Measurements from ENCODE around the gene DPP6. TPM values are rescaled to one million over a fixed set of nuclear protein-coding genes. Genes with fewer than 3 reads are reported as not detected.

Gene DPP6
- total RNA-seq, 2 donors from 2014 or later: 0.05 to 38.7 TPM

GRCh38 chr7:154575497-154575896 is 523.3 kb downstream of the DPP6 start:
- no peaks in the 10 kb centered on the region for H3K9me3 ChIP-seq
- DNase-seq (ENCODE audit: low spot score): no peak
- TF ChIP-seq POLR2AphosphoS5 (IDR thresholded peaks at IDR 0.05) (no peak), CTCF (IDR thresholded peaks at IDR 0.05) (no peak), POLR2A (IDR thresholded peaks at IDR 0.05) (no peak)
- H3K27ac ChIP-seq: no peak overlapping the region
- WGBS: 77% methylated on average over 3 of the region's 3 CpGs
- intact Hi-C loops (cut with DNase I): no loop called here
- no peaks in the 10 kb centered on the region for H3K36me3 ChIP-seq
- no peaks in the 10 kb centered on the region for H3K4me1 ChIP-seq (replicated peaks)
- H3K27me3 ChIP-seq (replicated peaks; ENCODE audit: insufficient read depth): no peaks in the 10 kb centered on the region
- no peak overlapping the region for H3K4me3 ChIP-seq

GRCh38 chr7:154576604-154577003 is 524.4 kb downstream of the DPP6 start:
- intact Hi-C loops (cut with DNase I): no loop called here
- H3K4me3 ChIP-seq: no peak overlapping the region
- TF ChIP-seq POLR2AphosphoS5 (IDR thresholded peaks at IDR 0.05) (no peak), CTCF (IDR thresholded peaks at IDR 0.05) (no peak), POLR2A (IDR thresholded peaks at IDR 0.05) (no peak)
- no peaks in the 10 kb centered on the region for H3K4me1 ChIP-seq (replicated peaks)
- WGBS: 87% methylated on average over 7 of the region's 7 CpGs
- no peak for DNase-seq (ENCODE audit: low spot score)
- H3K27me3 ChIP-seq (replicated peaks; ENCODE audit: insufficient read depth): no peaks in the 10 kb centered on the region
- H3K27ac ChIP-seq: no peak overlapping the region
- no peaks in the 10 kb centered on the region for H3K36me3 ChIP-seq
- no peaks in the 10 kb centered on the region for H3K9me3 ChIP-seq

GRCh38 chr7:154577141-154577873 is 525.1 kb downstream of the DPP6 start:
- WGBS: 66% methylated on average over 10 of the region's 10 CpGs
- Histone ChIP-seq H3K4me1 (replicated peaks) (no peaks in the 10 kb centered on the region), H3K9me3 (no peaks in the 10 kb centered on the region), H3K36me3 (no peaks in the 10 kb centered on the region), H3K27ac (no peak overlapping the region), H3K4me3 (no peak overlapping the region), H3K27me3 (replicated peaks; ENCODE audit: insufficient read depth) (no peaks in the 10 kb centered on the region)
- no peak for DNase-seq (ENCODE audit: low spot score)
- intact Hi-C loops (cut with DNase I): no loop called here
- TF ChIP-seq POLR2AphosphoS5 (IDR thresholded peaks at IDR 0.05) (no peak), POLR2A (IDR thresholded peaks at IDR 0.05) (no peak), CTCF (IDR thresholded peaks at IDR 0.05) (no peak)

GRCh38 chr7:154578336-154578735 is 526.1 kb downstream of the DPP6 start:
- H3K9me3 ChIP-seq: no peaks in the 10 kb centered on the region
- H3K4me3 ChIP-seq: no peak overlapping the region
- TF ChIP-seq POLR2AphosphoS5 (IDR thresholded peaks at IDR 0.05) (no peak), POLR2A (IDR thresholded peaks at IDR 0.05) (no peak), CTCF (IDR thresholded peaks at IDR 0.05) (no peak)
- H3K27me3 ChIP-seq (replicated peaks; ENCODE audit: insufficient read depth): no peaks in the 10 kb centered on the region
- no peaks in the 10 kb centered on the region for H3K36me3 ChIP-seq
- H3K27ac ChIP-seq: no peak overlapping the region
- whole genome bisulfite sequencing: 44% methylated on average over 6 of the region's 6 CpGs
- no peak for DNase-seq (ENCODE audit: low spot score)
- H3K4me1 ChIP-seq (replicated peaks): no peaks in the 10 kb centered on the region
- intact Hi-C loops (cut with DNase I): no loop called here

- no peak for DNase-seq (ENCODE audit: low spot score)
- H3K9me3 ChIP-seq: no peaks in the 10 kb centered on the region
- intact Hi-C loops (cut with DNase I): no loop called here
- WGBS: 85% methylated on average over 9 of the region's 9 CpGs
- H3K4me3 ChIP-seq: no peak overlapping the region
- H3K4me1 ChIP-seq (replicated peaks): no peaks in the 10 kb centered on the region
- H3K27me3 ChIP-seq (replicated peaks; ENCODE audit: insufficient read depth): no peaks in the 10 kb centered on the region
- no peaks in the 10 kb centered on the region for H3K36me3 ChIP-seq
- H3K27ac ChIP-seq: no peak overlapping the region
- no peak for TF ChIP-seq POLR2A (IDR thresholded peaks at IDR 0.05)
- TF ChIP-seq CTCF (IDR thresholded peaks at IDR 0.05): no peak
- TF ChIP-seq POLR2AphosphoS5 (IDR thresholded peaks at IDR 0.05): no peak
These were observed 527.5 kb downstream of the DPP6 start for GRCh38 chr7:154579711-154580110.
